Endometrial microvascular endothelial cells (primary cell): ENCODE results near the gene PRRC2B. TPM values are rescaled to one million over a fixed set of nuclear protein-coding genes. Genes with fewer than 3 reads are reported as not detected.

Source experiments
- in situ Hi-C: cut with HindIII; loops from 2 replicates; pipeline ENCODE4 v1.10.0; 2017; ENCODE audit warnings: low sequenced_read_pairs, low pct_unique_long_range_greater_than_20kb; ENCODE audit errors: inconsistent ontology term
- total RNA-seq: library from RNA; depleted of rRNA; stranded (reverse); fragments of >200 nt; gene quantifications from one replicate; pipeline ENCODE4 v1.2.3, GENCODE V29; 2015; ENCODE audit errors: inconsistent ontology term

The PRRC2B gene
- total RNA-seq, 1 donor from 2014 or later: 93.1 TPM

- in situ Hi-C loops: no loop called here
Observed at GRCh38 chr9:131404987-131405386, 11.1 kb downstream of the PRRC2B start.

GRCh38 chr9:131405428-131405827 is 11.5 kb downstream of the PRRC2B start:
- in situ Hi-C loops: no loop called here

GRCh38 chr9:131405858-131406537 is 12.1 kb downstream of the PRRC2B start:
- in situ Hi-C loops: no loop called here

- in situ Hi-C loops: no loop called here
Observed at GRCh38 chr9:131406563-131407436, 12.9 kb downstream of the PRRC2B start.

GRCh38 chr9:131407717-131408195 is 13.9 kb downstream of the PRRC2B start:
- in situ Hi-C loops: no loop called here

- in situ Hi-C loops: no loop called here
Observed at GRCh38 chr9:131409458-131409992, 15.6 kb downstream of the PRRC2B start.

GRCh38 chr9:131410044-131410491 is 16.2 kb downstream of the PRRC2B start:
- in situ Hi-C loops: no loop called here

GRCh38 chr9:131411719-131412681 is 18.1 kb downstream of the PRRC2B start:
- in situ Hi-C loops: no loop called here

GRCh38 chr9:131416509-131416908 is 22.6 kb downstream of the PRRC2B start:
- in situ Hi-C loops: no loop called here

GRCh38 chr9:131417264-131418142 is 23.6 kb downstream of the PRRC2B start:
- in situ Hi-C loops: no loop called here

- in situ Hi-C loops: no loop called here
Observed at GRCh38 chr9:131418143-131419025, 24.5 kb downstream of the PRRC2B start.

- in situ Hi-C loops: no loop called here
Observed at GRCh38 chr9:131419026-131419614, 25.2 kb downstream of the PRRC2B start.

GRCh38 chr9:131419716-131420115 is 25.8 kb downstream of the PRRC2B start:
- in situ Hi-C loops: no loop called here

GRCh38 chr9:131420980-131421624 is 27.2 kb downstream of the PRRC2B start:
- in situ Hi-C loops: no loop called here

- in situ Hi-C loops: no loop called here
Observed at GRCh38 chr9:131421691-131422090, 27.8 kb downstream of the PRRC2B start.

GRCh38 chr9:131422241-131422792 is 28.4 kb downstream of the PRRC2B start:
- in situ Hi-C loops: no loop called here
